Heart left ventricle (tissue), 16 donors: ENCODE measurements around the gene P2RX7. TPM values are rescaled to one million over a fixed set of nuclear protein-coding genes. Genes with fewer than 3 reads are reported as not detected.
A peak's percentile ranks its signal among the peaks of the same experiment; 100 is the strongest.

ENCODE experiments used
- ATAC-seq, 4 donors: fragments of 200-7000 bp; cut with Tn5 transposase; one replicate each; pipeline ENCODE4 v1.9.1; 2020 to 2022; ENCODE audit warnings: moderate library complexity in 4 of 4, mild to moderate bottlenecking in 3 of 4, moderate number of reproducible peaks in 1 of 4
- DNase-seq, 5 donors: peaks; one replicate each; pipeline ENCODE4 v3.0.0-alpha.2; 2020
- H3K27ac ChIP-seq, 12 donors: fragments of 200-600 bp; sonication (generic) in 4 of 12; one replicate each; pipeline versions ENCODE4 v1.5.0 to v1.8.0; 2016 to 2022; ENCODE audit warnings: mild to moderate bottlenecking in 2 of 12
- H3K27me3 ChIP-seq, 9 donors: fragments of 200-600 bp; sonication (generic) in 2 of 9; one replicate each; pipeline versions ENCODE4 v1.5.1 to v1.8.0; 2016 to 2022; ENCODE audit warnings: mild to moderate bottlenecking in 3 of 9
- H3K36me3 ChIP-seq, 9 donors: fragments of 200-600 bp; sonication (generic) in 2 of 9; one replicate each; pipeline versions ENCODE4 v1.5.0 to v1.8.0; 2018 to 2022; ENCODE audit warnings: mild to moderate bottlenecking in 2 of 9
- H3K4me1 ChIP-seq, 12 donors: fragments of 200-600 bp; sonication (generic) in 4 of 12; one replicate each; pipeline versions ENCODE4 v1.5.0 to v1.8.0; 2016 to 2022; ENCODE audit warnings: mild to moderate bottlenecking in 3 of 12
- H3K4me3 ChIP-seq, 12 donors: fragments of 200-600 bp; sonication (generic) in 4 of 12; one replicate each; pipeline versions ENCODE4 v1.5.0 to v1.8.0; 2017 to 2022; ENCODE audit warnings: mild to moderate bottlenecking in 9 of 12, moderate library complexity in 4 of 12
- H3K9me3 ChIP-seq, 12 donors: fragments of 200-600 bp; sonication (generic) in 4 of 12; one replicate each; pipeline versions ENCODE4 v1.5.0 to v1.8.0; 2016 to 2022; ENCODE audit warnings: mild to moderate bottlenecking in 1 of 12
- POLR2A ChIP-seq, 2 donors: fragments of 450-650 bp; IDR thresholded peaks; one replicate each; pipeline ENCODE4 v1.6.1; 2017; ENCODE audit warnings: antibody characterized with exemption in 2 of 2, mild to moderate bottlenecking in 2 of 2, moderate library complexity in 2 of 2
- WGBS, 4 donors: extraction: QIAGEN DNeasy Blood & Tissue Kit in 2 of 4; methylation state at CpG; one replicate each; pipeline versions ENCODE4 v1.1.5 to v1.1.7; 2013 to 2018; 5-methylcytosine and 5-hydroxymethylcytosine counted together
- intact Hi-C, 10 donors: fragments of 100-400 bp; cut with DNase I; formaldehyde crosslinking; loops; one replicate each; pipeline versions ENCODE4 v1.11.1 to v1.14.2; 2022
- polyA plus RNA-seq, 2 donors: library from polyadenylated mRNA; stranded (reverse); fragments of 200-250 nt; gene quantifications; one replicate each; pipeline ENCODE4 v1.2.3, GENCODE V29; 2013
- total RNA-seq, 9 donors: library from RNA; depleted of rRNA in 2 of 9; stranded (reverse); fragments of >200 nt in 2 of 9; fragmentation: NEBNext Ultra II Directional in 3 of 9; extraction: Animal tissue kit (Norgen Biotek cat#: 25700) in 3 of 9; gene quantifications; one replicate each; pipeline versions ENCODE4 v1.1.0 to v1.2.4, GENCODE V29; 2016 to 2023
- TF ChIP-seq, protein P1 (sequence below), 12 donors: fragments of 200-600 bp; sonication (generic) in 4 of 12; IDR thresholded peaks; one replicate each; pipeline versions ENCODE4 v1.5.0 to v1.8.0; 2018 to 2022; ENCODE audit warnings: antibody characterized with exemption in 12 of 12, mild to moderate bottlenecking in 5 of 12
- donor health status: ischemic (EF 13 %, LVEDD 7.1; RV severe dilation, severe dysfunction).
- donor health status: healthy with polysubstance abuse.
- donor health status: DM: no; HTN: yes; CAD: no.
- donor health status: DM: no; HTN: no; CAD: no.
- donor health status: ischemic (EF 25% LVEDD 6.9; RV normal size, moderate dysfunction).
- donor health status: ischemic (EF 25% LVEDD 5.7; RV mildly dilated, moderate dysfunction).
- donor health status: healthy.
- donor health status: DM: yes; HTN: yes; CAD: no.
- donor health status: ischemic (EF 35%, LVEDD 5.7; RV mildly dilated, moderate dysfunction).
- donor health status: nonischemic (EF 11% LVEDD 7.7; RV severe dilation, severe dysfunction).
- donor health status: DM: yes; HTN: yes; CAD: no.
- donor health status: PGD.
- donor health status: ischemic (EF 29% LVEDD 5.4; RV normal size, mild dysfunction).
- donor health status: nonischemic (EF 23%, LVEDD 6.1; RV moderate dilation, normal function).

The P2RX7 gene
- total and polyA plus RNA-seq, 11 donors, result 0.39 to 12.0 (median 1.8) TPM

DNA sequence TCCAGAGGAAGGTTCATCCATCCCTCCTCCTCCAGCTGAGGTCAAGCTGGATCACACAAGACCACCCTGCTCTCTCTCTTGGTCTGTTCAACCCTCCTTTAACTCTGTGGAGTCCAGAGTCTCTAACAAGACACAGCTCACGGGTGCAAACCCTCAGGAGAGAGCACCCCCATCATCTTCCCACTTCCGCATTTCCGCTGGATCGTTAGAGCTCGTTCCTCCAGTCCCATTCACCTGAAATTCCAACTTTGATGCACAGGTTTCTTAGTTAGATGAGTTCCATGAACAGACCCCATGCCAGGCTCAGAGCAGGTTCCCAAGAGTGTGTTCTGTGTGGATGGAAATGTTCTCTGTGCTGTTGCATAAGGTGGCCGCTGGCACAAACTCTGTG lies 44.5 kb upstream of the P2RX7 start:
- H3K27ac ChIP-seq, result peak overlapping the region in 1 of 12 donors; percentile 2
- H3K27me3 ChIP-seq, result no peaks in the 10 kb centered on the region
- ATAC-seq (no peak), DNase-seq (no peak)
- peaks cover 0 to 21% (median 4%) of the 10 kb centered on the region in 12 donors for H3K4me1 ChIP-seq
- H3K9me3 ChIP-seq, result no peaks in the 10 kb centered on the region
- intact Hi-C loops, result loop anchor here in 1 of 10 donors (10.0 kb wide), 1 partner anchor 493 kb away; no protein-coding TSS in a partner anchor
- no peaks in the 10 kb centered on the region for H3K36me3 ChIP-seq
- no peak overlapping the region for H3K4me3 ChIP-seq
- TF ChIP-seq, protein P1, sequence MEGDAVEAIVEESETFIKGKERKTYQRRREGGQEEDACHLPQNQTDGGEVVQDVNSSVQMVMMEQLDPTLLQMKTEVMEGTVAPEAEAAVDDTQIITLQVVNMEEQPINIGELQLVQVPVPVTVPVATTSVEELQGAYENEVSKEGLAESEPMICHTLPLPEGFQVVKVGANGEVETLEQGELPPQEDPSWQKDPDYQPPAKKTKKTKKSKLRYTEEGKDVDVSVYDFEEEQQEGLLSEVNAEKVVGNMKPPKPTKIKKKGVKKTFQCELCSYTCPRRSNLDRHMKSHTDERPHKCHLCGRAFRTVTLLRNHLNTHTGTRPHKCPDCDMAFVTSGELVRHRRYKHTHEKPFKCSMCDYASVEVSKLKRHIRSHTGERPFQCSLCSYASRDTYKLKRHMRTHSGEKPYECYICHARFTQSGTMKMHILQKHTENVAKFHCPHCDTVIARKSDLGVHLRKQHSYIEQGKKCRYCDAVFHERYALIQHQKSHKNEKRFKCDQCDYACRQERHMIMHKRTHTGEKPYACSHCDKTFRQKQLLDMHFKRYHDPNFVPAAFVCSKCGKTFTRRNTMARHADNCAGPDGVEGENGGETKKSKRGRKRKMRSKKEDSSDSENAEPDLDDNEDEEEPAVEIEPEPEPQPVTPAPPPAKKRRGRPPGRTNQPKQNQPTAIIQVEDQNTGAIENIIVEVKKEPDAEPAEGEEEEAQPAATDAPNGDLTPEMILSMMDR (IDR thresholded peaks at IDR 0.05), result no peak
- TF ChIP-seq POLR2A (IDR thresholded peaks at IDR 0.05), result no peak
- WGBS, 4 donors, result 93 to 98% (median 95%) methylated on average over 6 of the region's 6 CpGs

DNA sequence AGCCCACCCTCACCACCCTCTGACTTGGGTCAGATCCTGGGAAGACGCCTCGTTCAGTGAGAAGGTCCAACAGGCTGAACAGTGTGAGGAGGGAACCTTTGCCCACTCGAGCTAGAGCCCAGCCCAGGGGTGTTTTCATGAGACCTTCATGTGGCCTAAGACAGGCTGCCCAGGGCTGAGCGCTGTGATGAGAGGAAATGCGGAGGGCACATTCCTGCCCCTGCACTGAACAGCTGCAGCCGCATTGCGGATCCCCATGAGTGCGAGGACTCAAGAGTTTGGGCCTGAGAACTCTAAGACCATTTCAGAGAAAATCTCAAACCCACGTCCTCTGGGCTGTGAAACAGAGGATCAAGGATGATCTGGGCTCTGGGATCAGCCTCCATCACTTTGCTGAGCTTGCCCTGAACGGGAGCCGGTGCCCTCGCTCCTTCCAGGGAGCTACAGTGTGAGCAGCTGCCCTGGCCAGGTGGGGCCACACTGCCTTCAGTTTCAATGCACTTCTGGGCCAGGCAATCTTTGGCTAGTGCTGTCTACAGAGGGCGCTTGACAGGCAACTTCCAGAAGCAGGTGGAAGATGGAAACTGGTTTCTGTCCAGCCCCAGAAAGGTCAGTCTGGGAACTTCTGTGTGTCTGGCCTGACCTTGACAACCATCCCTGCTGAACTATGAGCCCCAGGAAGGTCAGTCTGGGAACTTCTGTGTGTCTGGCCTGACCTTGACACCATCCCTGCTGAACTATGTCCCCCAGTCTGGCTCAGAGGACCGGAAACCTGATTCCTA lies 43.5 kb upstream of the P2RX7 start:
- no peaks in the 10 kb centered on the region for H3K36me3 ChIP-seq
- H3K9me3 ChIP-seq, result no peaks in the 10 kb centered on the region
- H3K27me3 ChIP-seq, result no peaks in the 10 kb centered on the region
- 86 to 94% (median 89%) methylated on average over 9 to 14 of the region's 14 CpGs for WGBS, 4 donors
- TF ChIP-seq, protein P1 (IDR thresholded peaks at IDR 0.05), result no peak
- TF ChIP-seq POLR2A (IDR thresholded peaks at IDR 0.05), result no peak
- H3K4me3 ChIP-seq, result no peak overlapping the region
- H3K27ac ChIP-seq, result no peak overlapping the region
- intact Hi-C loops, result loop anchor here in 1 of 10 donors (10.0 kb wide), 1 partner anchor 494 kb away; no protein-coding TSS in a partner anchor
- ATAC-seq (peak in 2 of 4 donors; percentile 20 to 65), DNase-seq (no peak)
- H3K4me1 ChIP-seq, result peaks cover 0 to 21% (median 4%) of the 10 kb centered on the region in 12 donors

DNA sequence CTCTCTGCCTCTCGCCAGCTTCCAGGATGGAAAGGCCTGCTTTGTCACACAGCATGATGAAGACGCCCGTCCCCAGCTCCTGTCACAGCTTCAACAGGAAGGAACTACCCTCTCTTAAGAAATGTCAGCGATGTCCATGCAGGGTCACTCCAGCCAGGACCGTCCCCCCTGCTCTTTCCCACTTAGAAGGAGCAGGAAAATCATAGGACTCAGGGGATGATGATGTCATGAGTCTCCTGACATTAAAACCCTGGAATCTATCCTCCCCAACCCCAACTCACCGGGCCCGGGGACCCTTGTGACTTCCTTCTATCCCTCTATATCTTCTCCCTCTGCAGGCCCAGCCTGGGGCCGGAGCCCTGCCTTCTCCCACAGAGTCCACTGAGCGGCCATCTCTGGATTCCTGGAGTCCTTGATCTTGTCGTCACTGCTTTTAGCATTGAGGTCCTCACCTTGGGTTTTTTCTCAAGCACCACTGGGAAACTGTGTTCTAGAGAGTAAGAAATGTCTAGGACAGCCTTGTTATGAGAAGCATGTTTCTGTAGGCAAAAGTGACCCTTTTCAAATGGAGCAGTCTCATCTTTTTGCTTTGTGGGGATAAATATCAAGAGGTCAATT lies 42.8 kb upstream of the P2RX7 start:
- Histone ChIP-seq H3K27ac (no peak overlapping the region), H3K4me1 (peaks cover 0 to 21% (median 4%) of the 10 kb centered on the region in 12 donors), H3K27me3 (no peaks in the 10 kb centered on the region), H3K9me3 (no peaks in the 10 kb centered on the region), H3K36me3 (no peaks in the 10 kb centered on the region), H3K4me3 (no peak overlapping the region)
- WGBS, 4 donors, result 59 to 67% (median 66%) methylated on average over 7 to 10 of the region's 10 CpGs
- intact Hi-C loops, result loop anchor here in 4 of 10 donors (10.0 kb wide), 3 partner anchors 85 to 505 kb away; partner anchors contain the start of gene POP5 (in 2 of the 4)
- peak in 1 of 4 donors; percentile 65 for ATAC-seq
- no peak for DNase-seq
- TF ChIP-seq POLR2A (IDR thresholded peaks at IDR 0.05), result no peak
- TF ChIP-seq, protein P1 (IDR thresholded peaks at IDR 0.05), result no peak
